K562 (cell line): Measurements from ENCODE around the gene NAPA. TPM values are rescaled to one million over a fixed set of nuclear protein-coding genes. Genes with fewer than 3 reads are reported as not detected.

ENCODE experiments used
- FOXJ3 ChIP-seq: sonication (generic); formaldehyde crosslinking; IDR thresholded peaks from 2 replicates; pipeline ENCODE4 v1.4.0; 2020; ENCODE audit warnings: mild to moderate bottlenecking, missing genetic modification reagents
- KDM4B ChIP-seq, 2 experiments: fragments of 450-650 bp in 1 of 2; sonication (generic) in 1 of 2; IDR thresholded peaks; 2 replicates each; pipeline ENCODE4 v1.6.1; 2016 to 2017; ENCODE audit warnings: borderline replicate concordance in 2 of 2, antibody characterized with exemption in 1 of 2, low read depth in 1 of 2, mild to moderate bottlenecking in 1 of 2
- MXD1 ChIP-seq: fragments of 250-450 bp; sonication (Bioruptor Pico); IDR thresholded peaks from 2 replicates; pipeline ENCODE4 v1.8.0; 2021; ENCODE audit warnings: borderline replicate concordance, mild to moderate bottlenecking, moderate library complexity; ENCODE audit not compliant: poor library complexity, severe bottlenecking
- NR3C1 ChIP-seq: sonication (generic); formaldehyde crosslinking; IDR thresholded peaks from 2 replicates; pipeline ENCODE4 v1.8.1; 2022; ENCODE audit warnings: missing genetic modification reagents
- PHB ChIP-seq: fragments of 250-450 bp; sonication (Bioruptor Pico); IDR thresholded peaks from 2 replicates; pipeline ENCODE4 v1.5.0; 2021
- SUPT5H ChIP-seq: fragments of 450-650 bp; IDR thresholded peaks from 2 replicates; pipeline ENCODE4 v1.6.1; 2016
- UBTF ChIP-seq, 2 experiments: IDR thresholded peaks; 2 replicates each; pipeline ENCODE4 v1.6.1; 2012; ENCODE audit warnings: improper control_type of control experiment in 2 of 2, low read depth in 2 of 2, low read length in 2 of 2, borderline replicate concordance in 1 of 2
- USF1 ChIP-seq: sonication (generic); formaldehyde crosslinking; IDR thresholded peaks from 2 replicates; pipeline ENCODE4 v1.9.0; 2022; ENCODE audit warnings: mild to moderate bottlenecking, missing genetic modification reagents
- ZNF407 ChIP-seq: fragments of 450-650 bp; IDR thresholded peaks from 2 replicates; pipeline ENCODE4 v1.6.1; 2016; ENCODE audit warnings: low read depth
- ZNF518B ChIP-seq: fragments of 250-450 bp; sonication (Bioruptor Pico); IDR thresholded peaks from 2 replicates; pipeline ENCODE4 v1.5.0; 2021; ENCODE audit warnings: mild to moderate bottlenecking, moderate library complexity
- ZNF764 ChIP-seq: fragments of 250-450 bp; sonication (Bioruptor Pico); IDR thresholded peaks from 2 replicates; pipeline ENCODE4 v1.4.0; 2020; ENCODE audit warnings: low read depth, mild to moderate bottlenecking, moderate library complexity
- polyA plus RNA-seq, 8 experiments: library from polyadenylated mRNA; depleted of rRNA in 4 of 8; stranded (reverse) in 5 of 8; unstranded in 3 of 8; fragments of >200 nt; fragmentation: Nextera tagmentation in 2 of 8; fragmentation: Illumina TruSeq in 1 of 8; extraction: Ambion mirVana in 2 of 8; extraction: Trizol in 1 of 8; gene quantifications; 2 replicates each; pipeline versions ENCODE4 v1.2.1 to v1.2.3, GENCODE V29; 2011 to 2014; ENCODE audit warnings: inconsistent platforms in 1 of 8, missing spikeins in 1 of 8
- total RNA-seq, 7 experiments: library from RNA; depleted of rRNA in 6 of 7; stranded (reverse); fragments of >200 nt in 6 of 7; fragmentation: Illumina TruSeq in 2 of 7; extraction: Trizol in 2 of 7; gene quantifications; 2 replicates each; pipeline versions ENCODE4 v1.2.1 to v1.2.3, GENCODE V29; 2011 to 2021; ENCODE audit warnings: low replicate concordance in 1 of 7

Gene NAPA
- total and polyA plus RNA-seq, 9 of the 15 experiments (the other 6 are each of a cell fraction or from before 2014, with no cell fraction given): 5.4 to 98.6 (median 77.5) TPM

GRCh38 chr19:47471733-47472457 lies 43.0 kb downstream of the NAPA start, which contains the start of gene SLC8A2 (continued):
- TF ChIP-seq KDM4B (IDR thresholded peaks at IDR 0.05; ENCODE audit: borderline replicate concordance in 2 of 2, low read depth in 1 of 2): no peak
- 0 out of 2 replicates have a peak, but pooled peaks have one; percentile 28 for TF ChIP-seq NR3C1 (CRISPR knock-in tag)
- no peak for TF ChIP-seq USF1 (CRISPR knock-in tag)
- TF ChIP-seq ZNF764 (CRISPR knock-in tag): no peak
- TF ChIP-seq PHB (CRISPR knock-in tag): no peak
- TF ChIP-seq MXD1: no peak
- TF ChIP-seq SUPT5H: no peak
- TF ChIP-seq ZNF407: no peak
- no peak for TF ChIP-seq UBTF (IDR thresholded peaks at IDR 0.05; ENCODE audit: borderline replicate concordance in 1 of 2, low read depth in 2 of 2, low read length in 2 of 2)
- TF ChIP-seq ZNF518B: no peak
- TF ChIP-seq FOXJ3: peak; percentile 48; the same call in 1 of the 2 replicates
